Panc1 (cell line): ENCODE data around the gene PKP1.

ENCODE experiments used
- CTCF ChIP-seq: fragments of 450-650 bp; IDR thresholded peaks from 2 replicates; pipeline ENCODE4 v1.5.1; 2017; ENCODE audit warnings: mild to moderate bottlenecking
- POLR2AphosphoS5 ChIP-seq: IDR thresholded peaks from 2 replicates; pipeline ENCODE4 v1.6.1; 2012; ENCODE audit warnings: mild to moderate bottlenecking, low read depth, low read length, moderate library complexity
- SIN3A ChIP-seq: IDR thresholded peaks from 2 replicates; pipeline ENCODE4 v1.6.1; 2012; ENCODE audit warnings: low read depth, mild to moderate bottlenecking, low read length, moderate library complexity, borderline replicate concordance; ENCODE audit not compliant: insufficient read depth
- TCF7L2 ChIP-seq: IDR thresholded peaks from 2 replicates; pipeline ENCODE4 v1.6.1; 2011; ENCODE audit warnings: mild to moderate bottlenecking, low read depth, low read length, inconsistent platforms
- TF ChIP-seq, protein P1 (sequence below), 2 experiments: IDR thresholded peaks; 2 replicates each; pipeline ENCODE4 v1.6.1; 2011 to 2012; ENCODE audit warnings: low read depth in 2 of 2, control low read depth in 1 of 2, low read length in 1 of 2, mild to moderate bottlenecking in 1 of 2, moderate library complexity in 1 of 2; ENCODE audit not compliant: insufficient read depth in 1 of 2

GRCh38 chr1:201324821-201325677 lies 41.7 kb downstream of the PKP1 start:
- TF ChIP-seq CTCF, result no peak
- TF ChIP-seq, protein P1, sequence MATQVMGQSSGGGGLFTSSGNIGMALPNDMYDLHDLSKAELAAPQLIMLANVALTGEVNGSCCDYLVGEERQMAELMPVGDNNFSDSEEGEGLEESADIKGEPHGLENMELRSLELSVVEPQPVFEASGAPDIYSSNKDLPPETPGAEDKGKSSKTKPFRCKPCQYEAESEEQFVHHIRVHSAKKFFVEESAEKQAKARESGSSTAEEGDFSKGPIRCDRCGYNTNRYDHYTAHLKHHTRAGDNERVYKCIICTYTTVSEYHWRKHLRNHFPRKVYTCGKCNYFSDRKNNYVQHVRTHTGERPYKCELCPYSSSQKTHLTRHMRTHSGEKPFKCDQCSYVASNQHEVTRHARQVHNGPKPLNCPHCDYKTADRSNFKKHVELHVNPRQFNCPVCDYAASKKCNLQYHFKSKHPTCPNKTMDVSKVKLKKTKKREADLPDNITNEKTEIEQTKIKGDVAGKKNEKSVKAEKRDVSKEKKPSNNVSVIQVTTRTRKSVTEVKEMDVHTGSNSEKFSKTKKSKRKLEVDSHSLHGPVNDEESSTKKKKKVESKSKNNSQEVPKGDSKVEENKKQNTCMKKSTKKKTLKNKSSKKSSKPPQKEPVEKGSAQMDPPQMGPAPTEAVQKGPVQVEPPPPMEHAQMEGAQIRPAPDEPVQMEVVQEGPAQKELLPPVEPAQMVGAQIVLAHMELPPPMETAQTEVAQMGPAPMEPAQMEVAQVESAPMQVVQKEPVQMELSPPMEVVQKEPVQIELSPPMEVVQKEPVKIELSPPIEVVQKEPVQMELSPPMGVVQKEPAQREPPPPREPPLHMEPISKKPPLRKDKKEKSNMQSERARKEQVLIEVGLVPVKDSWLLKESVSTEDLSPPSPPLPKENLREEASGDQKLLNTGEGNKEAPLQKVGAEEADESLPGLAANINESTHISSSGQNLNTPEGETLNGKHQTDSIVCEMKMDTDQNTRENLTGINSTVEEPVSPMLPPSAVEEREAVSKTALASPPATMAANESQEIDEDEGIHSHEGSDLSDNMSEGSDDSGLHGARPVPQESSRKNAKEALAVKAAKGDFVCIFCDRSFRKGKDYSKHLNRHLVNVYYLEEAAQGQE (IDR thresholded peaks at IDR 0.05; ENCODE audit: insufficient read depth in 1 of 2, low read depth in 2 of 2, low read length in 1 of 2), result no peak
- no peak for TF ChIP-seq POLR2AphosphoS5
- no peak for TF ChIP-seq SIN3A
- no peak for TF ChIP-seq TCF7L2
